Measurements from ENCODE around the gene CAPN10.
A peak's percentile ranks its signal among the peaks of the same experiment; 100 is the strongest.

CAPN10 gene

GRCh38 chr2:240555541-240556250 is 30.8 kb upstream of the CAPN10 start:
- peaks cover 38% of the 10 kb centered on the region for H3K79me2 ChIP-seq (ENCODE audit: insufficient read depth, low read depth)
- no peak overlapping the region for H3K4me3 ChIP-seq (IDR thresholded peaks at IDR 0.05; ENCODE audit: insufficient read depth, low read depth, low read length)
- H3K36me3 ChIP-seq (ENCODE audit: insufficient read depth), result no peaks in the 10 kb centered on the region
- no peaks in the 10 kb centered on the region for H3K27me3 ChIP-seq (ENCODE audit: insufficient read depth, low read depth)
- no peak overlapping the region for H3K27ac ChIP-seq
- no peaks in the 10 kb centered on the region for H4K20me1 ChIP-seq (ENCODE audit: insufficient read depth)
- TF ChIP-seq CTCF (conservative IDR thresholded peaks at IDR 0.05; ENCODE audit: low read depth, low read length), result no peak
- peaks cover 18% of the 10 kb centered on the region for H3K4me1 ChIP-seq (ENCODE audit: low read depth, poor library complexity, severe bottlenecking)
- H2AFZ ChIP-seq (ENCODE audit: low read depth), result no peak overlapping the region
- H3K4me2 ChIP-seq, result no peak overlapping the region
- no peak overlapping the region for H3K9ac ChIP-seq

GRCh38 chr2:240556553-240557100 is 29.9 kb upstream of the CAPN10 start:
- peaks cover 21% of the 10 kb centered on the region for H3K4me1 ChIP-seq (ENCODE audit: low read depth, poor library complexity, severe bottlenecking)
- TF ChIP-seq CTCF (conservative IDR thresholded peaks at IDR 0.05; ENCODE audit: low read depth, low read length), result no peak; the same call in 1 of the 2 replicates
- no peaks in the 10 kb centered on the region for H3K36me3 ChIP-seq (ENCODE audit: insufficient read depth)
- H3K27ac ChIP-seq, result no peak overlapping the region
- H3K9ac ChIP-seq, result no peak overlapping the region
- no peaks in the 10 kb centered on the region for H3K27me3 ChIP-seq (ENCODE audit: insufficient read depth, low read depth)
- no peak overlapping the region for H3K4me2 ChIP-seq
- H3K4me3 ChIP-seq (IDR thresholded peaks at IDR 0.05; ENCODE audit: insufficient read depth, low read depth, low read length), result no peak overlapping the region
- H2AFZ ChIP-seq (ENCODE audit: low read depth), result no peak overlapping the region
- H4K20me1 ChIP-seq (ENCODE audit: insufficient read depth), result no peaks in the 10 kb centered on the region
- H3K79me2 ChIP-seq (ENCODE audit: insufficient read depth, low read depth), result peaks cover 38% of the 10 kb centered on the region

GRCh38 chr2:240557101-240557751 is 29.3 kb upstream of the CAPN10 start:
- no peaks in the 10 kb centered on the region for H3K36me3 ChIP-seq (ENCODE audit: insufficient read depth)
- no peaks in the 10 kb centered on the region for H3K27me3 ChIP-seq (ENCODE audit: insufficient read depth, low read depth)
- H3K4me2 ChIP-seq, result no peak overlapping the region
- H3K4me3 ChIP-seq (IDR thresholded peaks at IDR 0.05; ENCODE audit: insufficient read depth, low read depth, low read length), result no peak overlapping the region
- H3K4me1 ChIP-seq (ENCODE audit: low read depth, poor library complexity, severe bottlenecking), result peaks cover 22% of the 10 kb centered on the region
- H3K9ac ChIP-seq, result no peak overlapping the region
- no peaks in the 10 kb centered on the region for H4K20me1 ChIP-seq (ENCODE audit: insufficient read depth)
- H2AFZ ChIP-seq (ENCODE audit: low read depth), result no peak overlapping the region
- peaks cover 38% of the 10 kb centered on the region for H3K79me2 ChIP-seq (ENCODE audit: insufficient read depth, low read depth)
- H3K27ac ChIP-seq, result no peak overlapping the region
- no peak; the same call in 1 of the 2 replicates for TF ChIP-seq CTCF (conservative IDR thresholded peaks at IDR 0.05; ENCODE audit: low read depth, low read length)

- H3K79me2 ChIP-seq (ENCODE audit: insufficient read depth, low read depth), result peaks cover 38% of the 10 kb centered on the region
- H3K4me1 ChIP-seq (ENCODE audit: low read depth, poor library complexity, severe bottlenecking), result peaks cover 25% of the 10 kb centered on the region
- no peaks in the 10 kb centered on the region for H3K27me3 ChIP-seq (ENCODE audit: insufficient read depth, low read depth)
- H2AFZ ChIP-seq (ENCODE audit: low read depth), result no peak within 1 kb of the TSS
- H3K36me3 ChIP-seq (ENCODE audit: insufficient read depth), result no peaks in the 10 kb centered on the region
- H3K4me2 ChIP-seq, result peak within 1 kb of the TSS; percentile 90; the same call in 1 of the 2 replicates
- TF ChIP-seq CTCF (conservative IDR thresholded peaks at IDR 0.05; ENCODE audit: low read depth, low read length), result no peak
- no peak within 1 kb of the TSS for H3K9ac ChIP-seq
- no peaks in the 10 kb centered on the region for H4K20me1 ChIP-seq (ENCODE audit: insufficient read depth)
- H3K27ac ChIP-seq, result no peak within 1 kb of the TSS
- no peak within 1 kb of the TSS for H3K4me3 ChIP-seq (IDR thresholded peaks at IDR 0.05; ENCODE audit: insufficient read depth, low read depth, low read length)
These were observed 28.7 kb upstream of the CAPN10 start, which contains the start of gene ANKMY1 for GRCh38 chr2:240557808-240558207. ANKMY1 (minus strand) TSS chr2:240557988; CDS start chr2:240557335, 653 bp downstream.

Measured in KMS-11 (cell line).